PFSK-1 (cell line): Measurements from ENCODE around the gene CHRM4.

ENCODE experiments used
- FOXP2 ChIP-seq: optimal IDR thresholded peaks from 2 replicates; pipeline ENCODE3; 2011; ENCODE audit warnings: borderline replicate concordance, control low read depth, inconsistent platforms; ENCODE audit not compliant: insufficient read depth; ENCODE audit errors: extremely low read length, extremely low read depth
- POLR2AphosphoS5 ChIP-seq: IDR thresholded peaks from 2 replicates; pipeline ENCODE4 v1.6.1; 2012; ENCODE audit warnings: low read depth, mild to moderate bottlenecking, control low read depth, low read length, moderate library complexity
- REST ChIP-seq, 2 experiments: IDR thresholded peaks; 2 replicates each; pipeline versions ENCODE4 v1.6.1 to v1.8.0; 2011 to 2012; ENCODE audit warnings: low read depth in 2 of 2, low read length in 2 of 2, control low read depth in 1 of 2, inconsistent platforms in 1 of 2, mild to moderate bottlenecking in 1 of 2, moderate library complexity in 1 of 2; ENCODE audit not compliant: insufficient read depth in 1 of 2
- SIN3A ChIP-seq: IDR thresholded peaks from 2 replicates; pipeline ENCODE4 v1.6.1; 2012; ENCODE audit warnings: mild to moderate bottlenecking, low read length, moderate library complexity, borderline replicate concordance; ENCODE audit not compliant: insufficient read depth
- TAF1 ChIP-seq: IDR thresholded peaks from 2 replicates; pipeline ENCODE4 v1.6.1; 2012; ENCODE audit warnings: low read length, control low read depth, borderline replicate concordance; ENCODE audit not compliant: insufficient read depth

CHRM4 gene

GRCh38 chr11:46357483-46357936, 34.1 kb downstream of the CHRM4 start:
- TF ChIP-seq SIN3A (no peak), TAF1 (no peak), REST (IDR thresholded peaks at IDR 0.05; ENCODE audit: insufficient read depth in 1 of 2, low read depth in 2 of 2, low read length in 2 of 2) (no peak), FOXP2 (no peak), POLR2AphosphoS5 (no peak)

GRCh38 chr11:46356924-46357482, 34.6 kb downstream of the CHRM4 start:
- TF ChIP-seq FOXP2 (no peak), POLR2AphosphoS5 (no peak), REST (IDR thresholded peaks at IDR 0.05; ENCODE audit: insufficient read depth in 1 of 2, low read depth in 2 of 2, low read length in 2 of 2) (no peak), TAF1 (no peak), SIN3A (no peak)

- no peak for TF ChIP-seq SIN3A
- TF ChIP-seq FOXP2 = no peak
- TF ChIP-seq REST (IDR thresholded peaks at IDR 0.05; ENCODE audit: insufficient read depth in 1 of 2, low read depth in 2 of 2, low read length in 2 of 2) = no peak
- TF ChIP-seq TAF1 = no peak
- no peak for TF ChIP-seq POLR2AphosphoS5
These were observed 37.9 kb downstream of the CHRM4 start for GRCh38 chr11:46353698-46354097.

- TF ChIP-seq FOXP2 (no peak), TAF1 (no peak), SIN3A (no peak), POLR2AphosphoS5 (no peak), REST (IDR thresholded peaks at IDR 0.05; ENCODE audit: insufficient read depth in 1 of 2, low read depth in 2 of 2, low read length in 2 of 2) (no peak)
These were observed 39.3 kb downstream of the CHRM4 start for GRCh38 chr11:46352063-46352841.
